ENCODE results near the gene TRUB2.
A peak's percentile ranks its signal among the peaks of the same experiment; 100 is the strongest.

Gene TRUB2

DNA sequence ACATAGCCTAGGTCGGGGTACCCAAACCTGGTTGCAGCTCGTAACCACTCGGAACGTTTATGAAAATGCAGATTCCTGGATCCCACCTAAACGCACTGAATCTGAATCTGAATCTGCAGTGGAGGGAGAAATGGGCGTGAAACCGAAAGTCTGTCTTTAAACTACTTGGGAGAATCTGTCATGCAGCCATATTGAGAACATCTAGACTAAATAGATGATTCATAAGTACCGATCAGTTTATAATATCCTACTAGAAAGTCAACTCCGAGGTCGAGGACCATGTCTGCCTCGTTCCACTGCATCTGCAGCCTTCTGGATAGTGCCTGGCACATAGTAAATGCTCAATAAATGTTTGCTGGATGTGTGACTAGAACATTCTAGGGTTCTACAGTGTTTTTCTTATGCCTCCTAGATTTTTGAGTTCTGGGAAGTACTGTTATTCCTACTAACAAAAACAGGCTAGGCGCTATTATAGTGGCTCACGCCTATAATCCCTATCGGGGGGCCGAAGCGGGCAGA lies 1.0 kb upstream of the TRUB2 start:
- POLR2A ChIA-PET: interaction anchor here (1.0 kb wide), 1 partner anchor 10 kb away, joined by 4 read pairs; no protein-coding TSS in a partner anchor

DNA sequence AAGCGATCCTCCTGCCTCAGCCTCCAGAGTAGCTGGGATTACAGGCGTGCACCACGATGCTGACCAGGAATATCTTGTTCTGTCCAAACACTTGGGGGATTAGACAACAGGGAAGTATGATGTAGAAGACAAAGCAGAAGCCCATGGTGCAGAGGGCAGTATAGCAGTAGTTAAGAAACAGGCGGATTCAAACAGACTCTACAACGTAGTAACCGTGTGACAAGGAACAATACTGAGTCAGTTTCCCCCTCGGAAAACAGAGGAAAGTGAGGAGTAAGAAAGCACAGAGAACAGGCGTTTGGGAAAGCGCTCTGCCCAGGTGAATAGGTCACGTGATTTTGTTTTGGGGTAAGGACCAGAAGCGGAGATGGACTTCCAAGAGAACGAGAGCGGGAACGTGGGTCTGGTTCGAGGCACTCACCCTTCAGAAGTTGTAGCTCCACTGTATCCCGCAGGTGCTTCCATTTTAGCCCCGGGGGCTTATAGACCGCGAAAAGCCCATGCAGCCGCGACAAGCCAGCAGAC lies 306 bp downstream of the TRUB2 start:
- no peak for DNase-seq (ENCODE audit: extremely low spot score)
- CTCF ChIA-PET: no interaction called here
- POLR2A ChIA-PET: interaction anchor here (0.6 to 1.2 kb wide), 2 partner anchors 14 to 463 kb away, joined by 3 read pairs; no protein-coding TSS in a partner anchor
- TF ChIP-seq, protein P1, sequence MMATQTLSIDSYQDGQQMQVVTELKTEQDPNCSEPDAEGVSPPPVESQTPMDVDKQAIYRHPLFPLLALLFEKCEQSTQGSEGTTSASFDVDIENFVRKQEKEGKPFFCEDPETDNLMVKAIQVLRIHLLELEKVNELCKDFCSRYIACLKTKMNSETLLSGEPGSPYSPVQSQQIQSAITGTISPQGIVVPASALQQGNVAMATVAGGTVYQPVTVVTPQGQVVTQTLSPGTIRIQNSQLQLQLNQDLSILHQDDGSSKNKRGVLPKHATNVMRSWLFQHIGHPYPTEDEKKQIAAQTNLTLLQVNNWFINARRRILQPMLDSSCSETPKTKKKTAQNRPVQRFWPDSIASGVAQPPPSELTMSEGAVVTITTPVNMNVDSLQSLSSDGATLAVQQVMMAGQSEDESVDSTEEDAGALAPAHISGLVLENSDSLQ (IDR thresholded peaks at IDR 0.05): no peak
- TF ChIP-seq L3MBTL2 (conservative IDR thresholded peaks at IDR 0.05): peak; percentile 54
- no peak for TF ChIP-seq FOXK2 (IDR thresholded peaks at IDR 0.05)
- TF ChIP-seq FOXA1 (IDR thresholded peaks at IDR 0.05): no peak
- TF ChIP-seq CTBP1 (IDR thresholded peaks at IDR 0.05; ENCODE audit: borderline replicate concordance): no peak
- TF ChIP-seq ZNF384 (IDR thresholded peaks at IDR 0.05): no peak

More for the DNA sequence above, 1.0 kb upstream of the TRUB2 start:
- CTCF ChIA-PET: no interaction called here
- no peak for DNase-seq (ENCODE audit: extremely low spot score)
- TF ChIP-seq ZNF384 (IDR thresholded peaks at IDR 0.05): no peak
- no peak for TF ChIP-seq L3MBTL2 (conservative IDR thresholded peaks at IDR 0.05)
- no peak for TF ChIP-seq FOXK2 (IDR thresholded peaks at IDR 0.05)
- TF ChIP-seq, protein P1 (IDR thresholded peaks at IDR 0.05): no peak
- no peak for TF ChIP-seq FOXA1 (IDR thresholded peaks at IDR 0.05)
- no peak for TF ChIP-seq TARDBP (IDR thresholded peaks at IDR 0.05)
- TF ChIP-seq NFRKB (IDR thresholded peaks at IDR 0.05): no peak
- TF ChIP-seq SP1 (IDR thresholded peaks at IDR 0.05): no peak
- no peak for TF ChIP-seq ARNT (IDR thresholded peaks at IDR 0.05)
- no peak for TF ChIP-seq BHLHE40 (IDR thresholded peaks at IDR 0.05; ENCODE audit: borderline replicate concordance)
- TF ChIP-seq FOXM1 (IDR thresholded peaks at IDR 0.05; ENCODE audit: borderline replicate concordance): no peak
- no peak for TF ChIP-seq CTBP1 (IDR thresholded peaks at IDR 0.05; ENCODE audit: borderline replicate concordance)

- TF ChIP-seq FOXA1 (IDR thresholded peaks at IDR 0.05) (no peak), ARNT (IDR thresholded peaks at IDR 0.05) (no peak), SUZ12 (IDR thresholded peaks at IDR 0.05) (no peak), LEF1 (IDR thresholded peaks at IDR 0.05; ENCODE audit: borderline replicate concordance) (no peak), FOXM1 (IDR thresholded peaks at IDR 0.05; ENCODE audit: borderline replicate concordance) (no peak), TARDBP (IDR thresholded peaks at IDR 0.05) (no peak), HDGF (IDR thresholded peaks at IDR 0.05; ENCODE audit: borderline replicate concordance) (no peak), NFRKB (IDR thresholded peaks at IDR 0.05) (no peak), ELF4 (IDR thresholded peaks at IDR 0.05) (no peak), ZNF384 (IDR thresholded peaks at IDR 0.05) (no peak), CTBP1 (IDR thresholded peaks at IDR 0.05; ENCODE audit: borderline replicate concordance) (no peak), SP1 (IDR thresholded peaks at IDR 0.05) (no peak), BHLHE40 (IDR thresholded peaks at IDR 0.05; ENCODE audit: borderline replicate concordance) (no peak), FOXK2 (IDR thresholded peaks at IDR 0.05) (no peak)
- TF ChIP-seq, protein P1 (IDR thresholded peaks at IDR 0.05): no peak
- ChIA-PET POLR2A (interaction anchor here (0.6 to 1.2 kb wide), 2 partner anchors 15 to 463 kb away, joined by 3 read pairs; no protein-coding TSS in a partner anchor), CTCF (no interaction called here)
- no peak for DNase-seq (ENCODE audit: extremely low spot score)
Measured at GRCh38 chr9:128321343-128321742, 904 bp downstream of the TRUB2 start.

GRCh38 chr9:128317629-128318028 lies 4.6 kb downstream of the TRUB2 start:
- no peak for DNase-seq (ENCODE audit: extremely low spot score)
- TF ChIP-seq BHLHE40 (IDR thresholded peaks at IDR 0.05; ENCODE audit: borderline replicate concordance) (no peak), SP1 (IDR thresholded peaks at IDR 0.05) (no peak), L3MBTL2 (conservative IDR thresholded peaks at IDR 0.05) (no peak), FOXM1 (IDR thresholded peaks at IDR 0.05; ENCODE audit: borderline replicate concordance) (no peak), ZNF384 (IDR thresholded peaks at IDR 0.05) (no peak), NFRKB (IDR thresholded peaks at IDR 0.05) (no peak), ELF4 (IDR thresholded peaks at IDR 0.05) (no peak), FOXA1 (IDR thresholded peaks at IDR 0.05) (no peak), LEF1 (IDR thresholded peaks at IDR 0.05; ENCODE audit: borderline replicate concordance) (no peak), FOXK2 (IDR thresholded peaks at IDR 0.05) (no peak), SUZ12 (IDR thresholded peaks at IDR 0.05) (no peak)
- ChIA-PET POLR2A (no interaction called here), CTCF (no interaction called here)

DNA sequence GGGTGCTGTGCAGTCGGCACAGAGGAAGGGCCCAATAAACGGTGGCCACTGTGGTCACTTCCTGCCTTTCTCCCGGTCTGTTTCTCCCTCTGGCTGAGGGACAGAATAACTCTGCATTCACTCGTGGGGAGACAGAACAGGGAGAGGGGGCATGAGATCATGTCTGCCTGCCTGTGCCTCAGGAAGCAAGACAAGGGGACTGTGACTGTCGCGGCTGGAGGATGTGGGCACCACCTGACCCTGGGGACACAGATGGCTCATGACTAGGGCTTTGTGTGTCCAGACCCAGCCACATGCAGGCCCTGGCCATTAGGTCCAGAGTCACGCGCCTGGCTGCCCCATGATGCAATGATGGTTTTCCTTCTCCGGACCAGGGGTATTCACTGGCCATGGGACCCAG lies 5.8 kb downstream of the TRUB2 start:
- ChIA-PET POLR2A (no interaction called here), CTCF (no interaction called here)
- TF ChIP-seq SUZ12 (IDR thresholded peaks at IDR 0.05) (no peak), LEF1 (IDR thresholded peaks at IDR 0.05; ENCODE audit: borderline replicate concordance) (no peak), FOXA1 (IDR thresholded peaks at IDR 0.05) (no peak), TARDBP (IDR thresholded peaks at IDR 0.05) (no peak), L3MBTL2 (conservative IDR thresholded peaks at IDR 0.05) (no peak), ARNT (IDR thresholded peaks at IDR 0.05) (no peak), CTBP1 (IDR thresholded peaks at IDR 0.05; ENCODE audit: borderline replicate concordance) (no peak), HDGF (IDR thresholded peaks at IDR 0.05; ENCODE audit: borderline replicate concordance) (no peak)
- TF ChIP-seq, protein P1 (IDR thresholded peaks at IDR 0.05): no peak

GRCh38 chr9:128314697-128315096 lies 7.5 kb downstream of the TRUB2 start:
- TF ChIP-seq ZNF384 (IDR thresholded peaks at IDR 0.05): no peak
- TF ChIP-seq L3MBTL2 (conservative IDR thresholded peaks at IDR 0.05): no peak
- TF ChIP-seq HDGF (IDR thresholded peaks at IDR 0.05; ENCODE audit: borderline replicate concordance): no peak
- no peak for TF ChIP-seq FOXA1 (IDR thresholded peaks at IDR 0.05)
- TF ChIP-seq CTBP1 (IDR thresholded peaks at IDR 0.05; ENCODE audit: borderline replicate concordance): no peak
- no peak for TF ChIP-seq SUZ12 (IDR thresholded peaks at IDR 0.05)
- TF ChIP-seq FOXM1 (IDR thresholded peaks at IDR 0.05; ENCODE audit: borderline replicate concordance): no peak
- TF ChIP-seq FOXK2 (IDR thresholded peaks at IDR 0.05): no peak
- TF ChIP-seq LEF1 (IDR thresholded peaks at IDR 0.05; ENCODE audit: borderline replicate concordance): no peak
- TF ChIP-seq TARDBP (IDR thresholded peaks at IDR 0.05): no peak
- TF ChIP-seq, protein P1 (IDR thresholded peaks at IDR 0.05): no peak
- TF ChIP-seq SP1 (IDR thresholded peaks at IDR 0.05): no peak
- TF ChIP-seq NFRKB (IDR thresholded peaks at IDR 0.05): no peak
- no peak for TF ChIP-seq ELF4 (IDR thresholded peaks at IDR 0.05)
- TF ChIP-seq BHLHE40 (IDR thresholded peaks at IDR 0.05; ENCODE audit: borderline replicate concordance): no peak
- no peak for TF ChIP-seq ARNT (IDR thresholded peaks at IDR 0.05)
- POLR2A ChIA-PET: no interaction called here
- CTCF ChIA-PET: no interaction called here
- no peak for DNase-seq (ENCODE audit: extremely low spot score)

More for the DNA sequence above, 5.8 kb downstream of the TRUB2 start:
- DNase-seq (ENCODE audit: extremely low spot score): no peak
